Stimulated activated CD4-positive, alpha-beta T cell treated with anti-CD3 and anti-CD28 coated beads, Interleukin-4, amount 100 ng/mL, for 24 hours (primary cell): ENCODE data around the gene MPO.

Experiments used
- DNase-seq: peaks from one replicate; pipeline ENCODE4 v3.0.0-alpha.2; 2020

MPO gene

GRCh38 chr17:58306131-58306951, 25.6 kb upstream of the MPO start:
- no peak for DNase-seq

GRCh38 chr17:58305626-58306025, 24.9 kb upstream of the MPO start:
- no peak for DNase-seq

- no peak for DNase-seq
Measured at GRCh38 chr17:58304750-58305486, 24.2 kb upstream of the MPO start.

DNA sequence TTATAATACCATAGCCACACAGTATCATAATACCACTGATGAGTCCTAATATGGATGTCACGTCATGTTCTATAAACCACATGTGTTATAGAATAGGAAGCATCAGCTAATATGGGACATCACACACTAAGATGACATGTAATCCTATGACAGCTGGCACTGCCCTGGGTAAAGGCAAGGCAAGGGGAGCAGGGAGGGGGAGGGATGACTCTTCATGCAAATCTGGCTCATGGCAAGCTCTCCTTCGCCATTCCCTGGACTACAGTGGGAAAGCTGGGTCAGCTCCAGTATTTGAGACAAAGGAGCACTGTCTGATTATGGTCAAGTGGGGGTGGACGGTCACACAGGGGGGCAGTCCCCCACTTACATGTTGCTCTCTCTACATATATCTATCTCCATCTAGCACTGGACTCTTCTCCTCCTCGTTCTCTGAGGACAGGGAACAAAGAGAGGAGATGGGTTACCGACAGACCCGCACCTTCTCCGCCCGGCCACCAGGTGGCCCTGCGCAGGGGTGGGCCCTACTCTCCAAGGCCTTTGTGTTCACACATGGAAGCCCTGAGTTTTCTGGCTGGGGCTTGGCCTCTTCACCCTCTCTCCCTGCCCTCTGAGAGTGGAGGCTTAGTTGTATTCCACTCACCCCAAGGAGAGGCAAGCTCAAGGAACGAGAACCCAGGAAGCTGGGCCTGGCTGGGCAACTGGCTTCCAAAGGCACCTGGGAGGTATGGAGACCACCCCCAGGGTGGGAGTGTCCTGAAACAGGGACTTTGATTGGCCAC, 23.4 kb upstream of the MPO start:
- peak; percentile 65 for DNase-seq

DNA sequence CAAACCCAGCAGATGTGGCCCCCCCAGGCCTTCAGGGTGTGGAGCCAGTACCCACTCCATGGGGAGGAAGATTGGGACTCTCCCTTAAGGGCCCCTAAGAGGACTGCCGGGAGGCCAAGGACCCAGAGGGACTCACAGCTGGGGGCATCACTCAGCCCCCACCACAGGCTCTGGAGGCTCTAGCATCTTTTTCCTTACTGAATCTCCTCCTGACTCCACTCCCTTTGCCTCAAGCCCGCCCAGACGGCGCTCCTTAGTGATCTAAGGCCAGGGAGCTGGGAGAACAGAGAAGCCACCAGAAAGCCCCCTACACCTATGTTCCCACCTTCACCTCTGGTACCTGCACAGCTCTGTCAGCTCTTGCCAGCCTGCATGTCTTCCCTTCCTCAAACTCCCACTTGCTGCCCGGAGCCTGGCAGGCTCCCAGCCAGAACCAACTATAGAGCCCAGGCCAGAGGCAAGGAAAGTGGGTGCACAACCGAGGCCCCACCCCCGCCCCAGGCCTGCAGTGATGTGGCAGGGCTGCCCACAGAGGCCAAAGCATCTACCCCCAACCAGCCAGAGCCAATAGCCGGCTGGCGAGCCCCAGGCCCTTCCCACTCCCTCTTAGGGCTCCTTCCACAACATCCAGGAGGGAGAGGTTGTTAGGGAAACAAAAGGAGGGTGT, 22.3 kb upstream of the MPO start:
- DNase-seq = no peak

DNA sequence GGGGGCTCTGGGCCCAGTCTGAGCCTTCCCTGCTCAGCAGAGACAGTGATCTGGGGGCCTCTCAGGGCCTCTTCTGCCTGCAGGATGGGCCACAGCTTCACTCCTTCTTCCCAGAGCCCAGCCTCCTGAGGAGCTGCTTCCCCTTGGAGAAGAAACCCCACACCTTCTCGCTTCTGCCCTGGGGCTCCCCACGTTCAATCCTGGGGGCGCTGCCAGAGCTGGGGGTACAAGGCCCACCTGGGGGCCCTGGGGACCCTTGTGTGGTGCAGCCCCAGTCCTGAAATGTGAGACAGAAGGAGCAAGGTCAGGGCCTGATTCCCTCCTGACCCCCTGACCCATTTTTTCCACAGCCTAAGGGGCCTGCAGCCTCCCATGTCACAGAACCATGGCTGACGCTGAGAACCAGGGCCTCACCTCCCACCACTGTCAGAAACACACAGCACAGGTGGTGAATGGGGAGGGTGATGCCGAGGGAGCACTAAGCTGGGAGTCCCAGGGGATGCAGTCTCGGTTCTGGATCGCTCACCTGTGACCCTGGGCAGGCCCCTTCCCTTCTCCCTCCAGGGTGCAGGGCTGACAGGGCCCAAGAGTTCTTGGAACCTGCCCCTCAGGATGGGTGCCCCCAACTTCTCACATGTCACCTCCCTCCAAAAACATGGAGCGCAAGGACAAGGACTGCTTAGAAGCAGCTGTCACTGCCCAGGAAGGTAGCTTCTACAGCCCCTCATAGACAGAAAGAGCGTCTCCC, 21.6 kb upstream of the MPO start:
- DNase-seq = no peak

DNA sequence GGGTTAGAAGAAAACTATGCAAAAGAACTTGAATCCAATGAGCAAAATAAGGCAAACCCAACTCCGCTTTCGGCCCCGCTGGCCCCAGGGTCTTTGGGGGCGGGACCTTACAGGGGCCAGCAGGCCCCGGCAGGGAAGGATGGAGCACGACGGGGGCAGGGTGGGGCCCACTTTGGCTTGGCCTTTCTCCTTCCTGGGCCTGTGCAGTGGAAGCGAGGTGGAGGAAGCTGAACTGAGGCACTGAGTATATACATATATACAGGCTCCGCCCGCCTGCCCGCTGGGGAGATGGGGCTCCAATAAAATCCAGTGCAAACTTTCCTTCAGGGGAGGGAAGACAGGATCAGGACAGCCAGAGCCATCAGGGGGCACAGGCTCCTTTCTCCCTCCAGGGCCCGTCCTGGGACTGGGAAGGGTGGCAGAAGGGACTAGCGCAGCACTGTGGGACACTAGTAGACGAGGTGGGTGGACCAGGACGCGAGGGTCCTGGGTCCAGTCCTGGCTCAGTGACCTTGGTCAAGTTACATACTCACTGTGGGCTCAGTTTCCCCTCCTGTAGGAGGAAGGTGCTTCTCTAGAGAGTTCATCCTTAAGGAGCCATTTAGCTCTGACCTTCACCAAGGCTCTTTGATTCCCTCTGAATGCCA, 20.9 kb upstream of the MPO start:
- no peak for DNase-seq

GRCh38 chr17:58300336-58300735, 19.6 kb upstream of the MPO start:
- DNase-seq = no peak

DNA sequence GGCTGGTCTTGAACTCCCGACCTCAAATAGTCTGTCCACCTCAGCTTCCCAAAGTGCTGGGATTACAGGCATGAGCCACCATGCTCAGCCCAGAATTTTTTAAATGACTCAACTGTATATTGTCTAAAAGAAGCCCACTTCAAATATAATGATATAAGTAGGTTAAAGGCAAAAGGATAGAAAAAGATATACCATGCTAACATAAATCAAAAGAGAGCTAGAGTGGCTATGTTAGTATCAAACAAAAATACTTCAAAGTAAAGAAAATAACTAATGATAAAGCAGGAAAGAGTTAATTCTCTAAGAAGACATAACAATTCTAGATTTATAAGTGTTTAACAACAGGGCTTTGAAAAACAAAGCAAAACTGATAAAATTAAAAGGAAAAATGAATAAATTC, 13.3 kb upstream of the MPO start:
- DNase-seq = no peak

DNA sequence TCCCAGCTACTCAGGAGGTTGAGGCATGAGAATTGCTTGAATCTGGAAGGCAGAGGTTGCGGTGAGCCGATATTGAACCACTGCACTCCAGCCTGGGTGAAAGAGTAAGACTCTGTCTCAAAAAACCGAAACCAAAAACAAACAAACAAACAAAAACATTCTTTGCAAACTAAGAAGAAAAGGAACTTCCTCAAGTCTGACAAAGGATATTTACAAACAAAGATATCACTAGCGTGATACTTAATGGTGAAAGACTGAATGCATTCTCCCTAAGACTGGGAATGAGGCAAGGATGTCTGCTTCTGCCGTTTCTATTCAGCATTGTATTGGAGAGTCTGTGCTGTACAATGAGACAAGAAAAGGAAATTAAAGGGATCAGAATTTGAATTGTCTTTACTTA, 10.5 kb upstream of the MPO start:
- no peak for DNase-seq

- DNase-seq = no peak
Measured at GRCh38 chr17:58289869-58290268, 9.1 kb upstream of the MPO start.

- DNase-seq = no peak
Measured at GRCh38 chr17:58285422-58285810, 4.7 kb upstream of the MPO start.

- DNase-seq = no peak
Measured at GRCh38 chr17:58284613-58285421, 4.1 kb upstream of the MPO start.

GRCh38 chr17:58283674-58284612, 3.2 kb upstream of the MPO start:
- DNase-seq = no peak

- DNase-seq = no peak
Measured at GRCh38 chr17:58282442-58282841, 1.7 kb upstream of the MPO start.

- DNase-seq = no peak
Measured at GRCh38 chr17:58281511-58282011, 826 bp upstream of the MPO start.

- no peak for DNase-seq
Measured at GRCh38 chr17:58279736-58280479, 827 bp downstream of the MPO start.

- no peak for DNase-seq
Measured at GRCh38 chr17:58279016-58279711, 1.6 kb downstream of the MPO start.
